Measurements from ENCODE around the gene CEP170. TPM values are rescaled to one million over a fixed set of nuclear protein-coding genes. Genes with fewer than 3 reads are reported as not detected.
"Not testable (repeated sequence)": the region's sequence is repeated elsewhere in the genome, so short reads cannot be mapped to it uniquely, and the experiment has no call there.

Gene CEP170
- total and polyA plus RNA-seq, 10 of the 15 experiments (the other 5 are each of a cell fraction or from before 2014, with no cell fraction given), result 15.0 to 67.3 (median 40.2) TPM

GRCh38 chr1:243193330-243193729 is 61.8 kb downstream of the CEP170 start:
- in situ Hi-C loops (cut with MboI); H2AFZ ChIP-seq (ENCODE audit: control insufficient read depth, low read depth, low read length); RAD21 ChIA-PET (ENCODE audit: unreplicated experiment); H3K9me3 ChIP-seq (replicated peaks; ENCODE audit: control insufficient read depth, insufficient read depth, low read length); H3K36me3 ChIP-seq (ENCODE audit: control insufficient read depth in 2 of 2, insufficient read depth in 2 of 2, low read length in 1 of 2); POLR2A ChIA-PET; SMC1A ChIA-PET (ENCODE audit: uncharacterized antibody, unreplicated experiment); FAIRE-seq; BruUV-seq (replicated peaks); CTCF ChIA-PET; H3K27ac ChIP-seq (ENCODE audit: control insufficient read depth, insufficient read depth); H3K4me3 ChIP-seq; H3K27me3 ChIP-seq (replicated peaks in 1 of 2; ENCODE audit: control insufficient read depth in 2 of 2, insufficient read depth in 2 of 2, low read length in 1 of 2); intact Hi-C loops (cut with micrococcal nuclease; ENCODE audit: unreplicated experiment); H4K20me1 ChIP-seq (ENCODE audit: control insufficient read depth, insufficient read depth); H3K9ac ChIP-seq (ENCODE audit: control insufficient read depth, insufficient read depth, low read length); ATAC-seq; H3K4me2 ChIP-seq (ENCODE audit: control insufficient read depth, insufficient read depth); DNase-seq (ENCODE audit: low read depth, low spot score); H3K4me1 ChIP-seq (ENCODE audit: control insufficient read depth, insufficient read depth, low read length); H3K79me2 ChIP-seq (ENCODE audit: control insufficient read depth, insufficient read depth, low read length): not testable (repeated sequence)
- WGBS (ENCODE audit: insufficient coverage, insufficient replicate concordance, low lambda C conversion rate, missing lambda C conversion rate), result 93% methylated on average over 1 of the region's 2 CpGs

DNA sequence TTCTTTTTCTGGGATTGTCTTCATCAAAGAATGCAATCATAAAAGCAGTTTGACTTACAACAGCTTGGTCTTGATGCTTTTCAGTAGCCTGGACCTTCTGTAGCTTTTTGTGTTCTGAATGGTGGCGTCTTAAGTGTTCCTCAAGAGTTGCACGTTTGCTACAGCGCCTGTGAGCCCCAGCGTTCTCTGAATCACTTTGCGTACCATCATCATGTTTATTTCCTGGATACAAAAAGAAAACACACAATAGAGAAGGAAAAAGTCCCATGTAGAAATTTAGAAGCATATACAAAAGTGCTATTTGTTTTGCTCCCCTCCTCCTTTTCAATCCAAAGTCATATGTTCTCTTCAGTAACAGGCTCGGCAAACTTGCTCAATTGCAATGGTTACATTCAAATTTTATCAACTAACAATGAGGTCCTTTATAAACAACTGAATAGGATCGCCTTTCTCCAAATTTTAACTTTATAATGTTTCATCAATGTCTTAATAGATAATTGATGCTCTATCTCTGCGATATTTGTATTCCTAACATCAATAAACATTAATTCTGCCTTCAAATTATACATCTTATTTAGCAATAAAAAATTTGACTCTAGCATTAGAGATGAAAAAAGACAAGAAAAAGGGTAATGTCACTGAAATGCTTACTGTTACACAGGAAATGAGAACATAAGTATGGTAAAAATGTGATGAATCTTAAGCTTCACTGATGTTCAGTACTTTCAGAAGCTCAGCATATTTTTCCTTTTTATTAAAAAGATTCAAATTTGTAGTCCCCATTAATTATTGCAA is 68.7 kb downstream of the CEP170 start:
- H3K36me3 ChIP-seq (ENCODE audit: control insufficient read depth in 2 of 2, insufficient read depth in 2 of 2, low read length in 1 of 2); in situ Hi-C loops (cut with MboI); H3K79me2 ChIP-seq (ENCODE audit: control insufficient read depth, insufficient read depth, low read length); H3K9ac ChIP-seq (ENCODE audit: control insufficient read depth, insufficient read depth, low read length); FAIRE-seq; POLR2A ChIA-PET; ATAC-seq; H3K4me1 ChIP-seq (ENCODE audit: control insufficient read depth, insufficient read depth, low read length); H2AFZ ChIP-seq (ENCODE audit: control insufficient read depth, low read depth, low read length); DNase-seq (ENCODE audit: low read depth, low spot score); H3K4me3 ChIP-seq; H3K27me3 ChIP-seq (replicated peaks in 1 of 2; ENCODE audit: control insufficient read depth in 2 of 2, insufficient read depth in 2 of 2, low read length in 1 of 2); intact Hi-C loops (cut with micrococcal nuclease; ENCODE audit: unreplicated experiment); H3K4me2 ChIP-seq (ENCODE audit: control insufficient read depth, insufficient read depth); H4K20me1 ChIP-seq (ENCODE audit: control insufficient read depth, insufficient read depth); BruUV-seq (replicated peaks); H3K27ac ChIP-seq (ENCODE audit: control insufficient read depth, insufficient read depth); CTCF ChIA-PET; H3K9me3 ChIP-seq (replicated peaks; ENCODE audit: control insufficient read depth, insufficient read depth, low read length); RAD21 ChIA-PET (ENCODE audit: unreplicated experiment): not testable (repeated sequence)
- SMC1A ChIA-PET (ENCODE audit: uncharacterized antibody, unreplicated experiment), result interaction anchor here (0.9 kb wide), 1 partner anchor 71 kb away, joined by 3 read pairs; no protein-coding TSS in a partner anchor
- WGBS (ENCODE audit: insufficient coverage, insufficient replicate concordance, low lambda C conversion rate, missing lambda C conversion rate), result 94% methylated on average over 8 of the region's 8 CpGs

- DNase-seq (ENCODE audit: low read depth, low spot score); RAD21 ChIA-PET (ENCODE audit: unreplicated experiment); FAIRE-seq; SMC1A ChIA-PET (ENCODE audit: uncharacterized antibody, unreplicated experiment); H3K9me3 ChIP-seq (replicated peaks; ENCODE audit: control insufficient read depth, insufficient read depth, low read length); H2AFZ ChIP-seq (ENCODE audit: control insufficient read depth, low read depth, low read length); CTCF ChIA-PET; H3K4me2 ChIP-seq (ENCODE audit: control insufficient read depth, insufficient read depth); H3K27ac ChIP-seq (ENCODE audit: control insufficient read depth, insufficient read depth); H3K4me1 ChIP-seq (ENCODE audit: control insufficient read depth, insufficient read depth, low read length); H3K4me3 ChIP-seq; BruUV-seq (replicated peaks); H3K9ac ChIP-seq (ENCODE audit: control insufficient read depth, insufficient read depth, low read length); H3K27me3 ChIP-seq (replicated peaks in 1 of 2; ENCODE audit: control insufficient read depth in 2 of 2, insufficient read depth in 2 of 2, low read length in 1 of 2); H3K36me3 ChIP-seq (ENCODE audit: control insufficient read depth in 2 of 2, insufficient read depth in 2 of 2, low read length in 1 of 2); POLR2A ChIA-PET; ATAC-seq; H4K20me1 ChIP-seq (ENCODE audit: control insufficient read depth, insufficient read depth); H3K79me2 ChIP-seq (ENCODE audit: control insufficient read depth, insufficient read depth, low read length); intact Hi-C loops (cut with micrococcal nuclease; ENCODE audit: unreplicated experiment); in situ Hi-C loops (cut with MboI): not testable (repeated sequence)
- WGBS (ENCODE audit: insufficient coverage, insufficient replicate concordance, low lambda C conversion rate, missing lambda C conversion rate), result 98% methylated on average over 7 of the region's 7 CpGs
These were observed 70.3 kb downstream of the CEP170 start for GRCh38 chr1:243184787-243185186.

DNA sequence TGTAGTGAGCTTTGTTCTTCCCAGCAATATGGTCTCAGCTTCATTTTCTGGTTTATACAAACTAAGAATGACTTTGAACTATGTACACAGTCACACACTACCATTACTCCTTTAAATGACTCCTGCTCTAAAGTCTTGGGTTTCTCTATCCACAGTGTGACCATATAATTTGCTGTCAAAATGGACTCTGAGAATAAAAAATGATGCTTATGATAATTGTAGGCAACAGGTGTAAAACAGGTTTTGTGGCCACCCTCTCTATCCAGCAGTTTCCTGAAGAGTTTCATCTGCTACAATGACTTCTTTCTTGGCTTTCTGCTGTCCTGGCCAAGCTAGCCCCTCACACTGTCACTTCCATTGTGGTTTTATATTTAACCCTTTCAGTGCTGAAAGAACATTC is 71.4 kb downstream of the CEP170 start:
- H3K9me3 ChIP-seq (replicated peaks; ENCODE audit: control insufficient read depth, insufficient read depth, low read length); H3K79me2 ChIP-seq (ENCODE audit: control insufficient read depth, insufficient read depth, low read length); ATAC-seq; H4K20me1 ChIP-seq (ENCODE audit: control insufficient read depth, insufficient read depth); DNase-seq (ENCODE audit: low read depth, low spot score); H3K27ac ChIP-seq (ENCODE audit: control insufficient read depth, insufficient read depth); SMC1A ChIA-PET (ENCODE audit: uncharacterized antibody, unreplicated experiment); POLR2A ChIA-PET; H3K27me3 ChIP-seq (replicated peaks in 1 of 2; ENCODE audit: control insufficient read depth in 2 of 2, insufficient read depth in 2 of 2, low read length in 1 of 2); H2AFZ ChIP-seq (ENCODE audit: control insufficient read depth, low read depth, low read length); FAIRE-seq; H3K4me3 ChIP-seq; RAD21 ChIA-PET (ENCODE audit: unreplicated experiment); H3K9ac ChIP-seq (ENCODE audit: control insufficient read depth, insufficient read depth, low read length); intact Hi-C loops (cut with micrococcal nuclease; ENCODE audit: unreplicated experiment); H3K4me1 ChIP-seq (ENCODE audit: control insufficient read depth, insufficient read depth, low read length); in situ Hi-C loops (cut with MboI); H3K4me2 ChIP-seq (ENCODE audit: control insufficient read depth, insufficient read depth); H3K36me3 ChIP-seq (ENCODE audit: control insufficient read depth in 2 of 2, insufficient read depth in 2 of 2, low read length in 1 of 2); BruUV-seq (replicated peaks): not testable (repeated sequence)
- CTCF ChIA-PET, result interaction anchor here (0.6 kb wide), 1 partner anchor 1573 kb away, joined by 3 read pairs; no protein-coding TSS in a partner anchor
